ENCODE results near the gene B3GAT3.
"Not testable (repeated sequence)": the region's sequence is repeated elsewhere in the genome, so short reads cannot be mapped to it uniquely, and the experiment has no call there.

B3GAT3 gene

DNA sequence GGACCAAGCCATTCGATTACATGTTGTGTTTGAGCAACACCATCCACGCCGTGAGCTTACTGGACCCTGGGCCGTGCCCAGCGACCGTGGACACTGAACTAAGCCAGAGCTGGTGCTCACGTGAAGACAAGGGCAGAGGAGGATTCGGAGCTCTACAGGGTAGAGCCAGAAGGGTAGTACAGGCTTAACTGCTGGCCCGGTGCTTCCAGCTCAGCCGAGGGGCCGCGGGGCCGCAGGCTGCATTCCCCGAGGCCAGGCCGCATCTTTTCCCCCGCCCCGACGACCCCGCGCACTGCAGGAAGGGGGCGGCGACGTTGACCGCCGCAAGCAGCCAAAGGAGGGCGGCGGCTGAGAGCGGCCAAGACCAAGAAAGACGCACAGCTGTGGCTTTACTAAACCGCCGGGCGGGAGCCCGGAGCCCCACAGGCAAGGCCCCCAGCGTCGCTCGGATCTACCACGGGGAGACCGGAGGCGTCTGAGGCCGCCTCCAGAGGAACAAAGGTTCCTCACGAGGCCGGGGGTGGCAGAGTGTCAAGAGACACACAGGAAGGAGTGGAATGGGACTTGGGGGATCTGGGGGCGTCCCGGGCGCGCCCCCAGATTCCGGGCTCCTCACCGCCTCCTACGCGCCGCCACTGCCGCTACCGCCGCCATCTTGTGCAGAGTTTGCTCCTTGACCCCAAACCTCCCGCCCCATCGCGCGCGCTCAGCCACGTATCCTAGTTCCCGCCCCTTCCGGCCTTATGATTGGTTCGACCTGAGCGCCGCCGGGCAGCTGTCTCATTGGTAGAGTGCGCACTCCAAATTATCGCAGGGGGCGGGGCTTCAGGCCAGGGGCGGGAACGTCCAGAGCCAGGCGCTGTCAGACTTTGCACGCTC is 24.4 kb upstream of the B3GAT3 start, which contains the start of gene GANAB:
Gene GANAB (minus strand): TSS at position 668 of the 879 bp plus-strand sequence. CDS start 14 bp downstream, at position 654.
- peak; percentile 100 for DNase-seq

DNA sequence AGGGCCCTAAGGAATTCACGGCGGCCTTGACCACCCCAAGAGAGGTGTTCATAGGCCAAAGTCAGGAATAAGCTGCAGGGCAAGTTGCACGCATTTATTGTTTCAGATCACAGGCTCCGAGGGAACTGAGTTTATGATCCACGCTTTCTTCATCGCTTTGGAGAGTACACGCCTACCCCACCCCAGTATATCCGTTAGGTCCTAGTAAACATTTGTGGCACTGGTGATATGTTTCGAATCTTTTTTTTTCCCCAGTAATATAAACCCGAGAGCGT is 23.8 kb upstream of the B3GAT3 start:
- no peak for DNase-seq

- DNase-seq: no peak
Measured at GRCh38 chr11:62644220-62644619, 22.4 kb upstream of the B3GAT3 start.

- DNase-seq: no peak
Measured at GRCh38 chr11:62632492-62632891, 10.7 kb upstream of the B3GAT3 start.

DNA sequence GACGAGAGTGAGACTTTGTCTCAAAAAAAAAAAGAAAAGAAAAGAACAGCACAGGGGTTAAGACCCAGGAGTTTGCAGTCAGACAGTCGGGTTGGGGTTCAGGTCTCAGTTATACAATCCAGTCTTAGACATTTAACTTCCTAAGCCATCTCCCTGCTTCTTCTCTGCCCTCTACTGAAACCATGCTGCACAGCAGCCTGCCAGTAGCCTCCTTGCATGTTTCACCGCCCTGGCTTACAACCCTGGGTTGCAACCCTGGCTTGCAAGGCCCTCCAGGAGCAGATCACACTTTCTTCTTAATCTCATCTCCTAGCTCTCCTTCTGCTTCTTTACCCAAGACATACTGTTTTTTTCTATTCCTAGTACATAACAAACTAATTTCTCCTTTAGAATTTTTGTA is 5.9 kb upstream of the B3GAT3 start:
- DNase-seq: no peak

GRCh38 chr11:62622476-62623089 is 797 bp upstream of the B3GAT3 start:
- no peak for DNase-seq

- DNase-seq: no peak
Measured at GRCh38 chr11:62621027-62621566, 689 bp downstream of the B3GAT3 start.

GRCh38 chr11:62616957-62617356 is 4.8 kb downstream of the B3GAT3 start:
- not testable (repeated sequence) for DNase-seq

- no peak for DNase-seq
Measured at GRCh38 chr11:62615521-62615920, 6.3 kb downstream of the B3GAT3 start.

DNA sequence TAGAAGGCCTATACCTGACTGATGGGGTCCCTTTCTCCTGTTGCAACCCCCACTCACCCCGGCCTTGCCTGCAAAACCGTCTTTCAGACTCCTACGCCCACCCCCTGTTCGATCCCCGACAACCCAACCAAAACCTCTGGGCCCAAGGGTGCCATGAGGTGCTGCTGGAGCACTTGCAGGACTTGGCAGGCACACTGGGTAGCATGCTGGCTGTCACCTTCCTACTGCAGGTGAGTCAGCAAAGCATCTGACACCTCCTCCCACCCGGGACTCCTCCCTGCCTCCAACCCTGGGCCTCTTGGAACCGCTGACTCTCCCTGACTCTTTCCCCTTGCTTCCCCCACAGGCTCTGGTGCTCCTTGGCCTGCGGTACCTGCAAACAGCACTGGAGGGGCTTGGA is 7.5 kb downstream of the B3GAT3 start:
- no peak for DNase-seq

DNA sequence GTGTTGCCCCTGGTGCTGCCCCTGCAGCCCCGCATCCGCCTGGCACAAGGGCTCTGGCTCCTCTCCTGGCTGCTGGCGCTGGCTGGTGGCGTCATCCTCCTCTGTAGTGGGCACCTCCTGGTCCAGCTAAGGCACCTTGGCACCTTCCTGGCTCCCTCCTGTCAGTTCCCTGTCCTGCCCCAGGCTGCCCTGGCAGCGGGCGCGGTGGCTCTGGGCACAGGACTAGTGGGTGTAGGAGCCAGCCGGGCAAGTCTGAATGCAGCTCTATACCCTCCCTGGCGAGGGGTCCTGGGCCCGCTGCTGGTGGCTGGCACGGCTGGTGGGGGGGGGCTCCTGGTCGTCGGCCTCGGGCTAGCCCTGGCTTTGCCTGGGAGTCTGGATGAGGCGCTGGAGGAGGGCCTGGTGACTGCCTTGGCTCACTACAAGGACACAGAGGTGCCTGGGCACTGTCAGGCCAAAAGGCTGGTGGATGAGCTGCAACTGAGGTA is 8.5 kb downstream of the B3GAT3 start:
- no peak for DNase-seq

GRCh38 chr11:62612366-62613290 is 9.2 kb downstream of the B3GAT3 start, which contains the start of the genes EML3 and ROM1:
Gene EML3 (minus strand): TSS chr11:62612775. CDS start chr11:62612457, 318 bp downstream.
Gene ROM1 (plus strand): TSS chr11:62613257. CDS start chr11:62613282, 25 bp downstream.
- peak; percentile 53 for DNase-seq

DNA sequence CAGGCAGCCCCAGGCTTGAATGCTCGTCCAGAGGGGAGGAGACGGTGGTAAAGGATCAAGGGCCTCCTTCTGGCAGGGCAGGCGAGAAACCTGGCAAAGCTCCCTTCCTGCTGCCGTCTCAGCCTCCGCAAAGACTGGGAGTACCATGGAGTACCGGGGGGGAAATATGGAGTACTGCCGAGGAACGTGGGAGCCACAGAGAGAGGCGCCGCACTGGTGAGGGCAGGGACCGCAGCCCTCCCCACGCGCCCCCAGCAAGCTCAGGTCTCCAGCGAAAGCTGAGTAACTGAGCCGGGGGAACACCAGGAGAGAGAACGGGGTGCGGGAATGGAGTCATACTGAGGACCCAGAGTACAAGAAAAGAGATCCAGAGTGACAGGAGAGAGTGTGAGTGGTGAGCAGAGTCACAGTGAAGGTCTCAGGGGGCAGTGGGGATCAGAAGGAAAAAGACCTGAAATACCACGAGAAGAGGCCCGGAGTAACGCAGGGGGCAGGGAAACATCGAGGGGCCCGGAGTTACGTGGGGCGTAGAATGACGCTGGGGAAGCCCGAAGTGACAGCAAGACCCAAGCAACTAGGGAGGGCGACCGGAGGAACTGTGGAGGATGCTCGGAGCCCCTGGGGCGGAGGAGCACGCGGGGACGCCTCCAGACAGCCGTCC is 10.0 kb downstream of the B3GAT3 start:
- DNase-seq: no peak

DNA sequence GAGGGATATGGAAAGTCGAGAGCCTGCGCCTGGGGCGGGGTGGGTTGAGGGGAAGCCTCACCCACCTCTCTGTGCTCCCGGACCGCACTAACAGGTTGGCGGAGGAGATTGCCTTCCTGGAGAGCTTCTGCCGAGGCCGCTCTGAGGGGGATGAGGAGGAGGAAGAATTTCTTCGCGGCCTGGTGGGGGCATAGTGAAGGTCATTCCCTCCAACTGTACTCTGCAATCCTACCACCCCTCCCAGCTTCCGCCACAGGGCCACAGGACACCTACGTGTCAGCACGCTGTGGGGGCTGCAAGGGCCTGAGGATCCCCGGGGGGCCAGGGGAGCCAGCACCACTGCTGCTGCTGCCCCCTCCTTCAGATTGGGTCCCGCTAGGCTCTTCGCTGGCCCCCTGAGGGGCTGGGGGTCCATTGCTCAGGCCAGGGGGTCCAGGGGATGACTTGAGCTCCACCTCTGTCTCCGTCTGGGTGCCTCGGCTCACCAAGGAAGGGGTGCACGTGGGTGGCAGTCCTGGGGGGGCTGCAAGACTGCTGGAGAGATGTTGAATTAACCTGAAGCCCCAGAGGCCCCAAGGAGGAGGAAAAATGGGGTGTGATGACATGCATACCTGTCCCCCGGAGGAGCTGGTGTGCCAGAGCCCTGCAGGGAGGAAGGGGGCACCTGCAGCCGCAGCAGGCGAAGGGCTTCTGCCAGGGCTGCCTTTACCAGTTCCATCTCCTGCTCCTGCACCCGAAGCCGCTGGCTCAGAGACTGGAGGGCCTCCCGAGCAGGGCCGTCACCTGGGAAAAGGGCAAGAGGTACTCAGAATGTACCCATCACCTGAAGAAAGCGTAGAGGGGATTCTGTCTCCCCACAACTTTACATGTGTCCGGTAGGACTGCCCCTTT is 10.7 kb downstream of the B3GAT3 start:
- DNase-seq: no peak

DNA sequence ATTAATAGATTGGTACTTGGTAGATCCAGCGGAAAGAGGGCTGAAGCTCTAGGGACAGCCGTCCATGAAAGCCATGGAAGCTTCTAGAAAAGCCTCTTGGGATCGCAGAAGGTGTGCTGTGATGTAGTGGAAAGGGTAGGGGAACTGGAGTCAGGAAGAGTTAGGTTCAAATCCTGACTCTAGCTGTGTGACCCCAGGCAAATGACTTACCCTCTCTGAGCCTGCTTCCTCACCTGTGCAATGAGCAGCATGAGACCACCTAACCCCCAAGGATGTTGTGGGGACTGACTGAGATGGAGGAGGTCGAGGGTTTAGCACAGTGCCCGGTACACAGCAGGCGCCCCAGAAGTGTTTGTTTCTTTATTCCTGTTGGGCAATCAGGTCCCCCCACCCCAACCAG is 11.4 kb downstream of the B3GAT3 start:
- no peak for DNase-seq

- DNase-seq: no peak
Measured at GRCh38 chr11:62608776-62609175, 13.0 kb downstream of the B3GAT3 start.

GRCh38 chr11:62607714-62608113 is 14.1 kb downstream of the B3GAT3 start:
- no peak for DNase-seq

DNA sequence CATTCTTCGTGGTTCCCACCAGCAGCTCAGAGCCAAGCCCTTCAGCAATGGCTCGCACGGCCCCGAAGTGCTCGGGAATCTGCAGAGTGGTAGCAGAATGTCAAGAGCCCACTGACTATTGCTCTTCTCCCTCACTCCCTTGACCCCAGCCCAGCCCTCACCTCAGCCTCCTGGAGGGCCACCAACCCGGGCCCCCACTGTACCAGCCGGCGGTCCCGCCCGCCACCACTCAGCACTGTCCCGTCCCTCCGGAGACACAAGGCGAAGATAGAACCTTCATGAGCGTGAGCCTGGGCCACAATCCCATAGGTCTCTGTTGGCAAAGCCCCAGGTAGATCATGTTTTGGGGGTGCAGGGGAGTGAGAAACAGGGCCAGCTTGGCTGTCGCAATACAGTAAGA is 15.9 kb downstream of the B3GAT3 start:
- no peak for DNase-seq

DNA sequence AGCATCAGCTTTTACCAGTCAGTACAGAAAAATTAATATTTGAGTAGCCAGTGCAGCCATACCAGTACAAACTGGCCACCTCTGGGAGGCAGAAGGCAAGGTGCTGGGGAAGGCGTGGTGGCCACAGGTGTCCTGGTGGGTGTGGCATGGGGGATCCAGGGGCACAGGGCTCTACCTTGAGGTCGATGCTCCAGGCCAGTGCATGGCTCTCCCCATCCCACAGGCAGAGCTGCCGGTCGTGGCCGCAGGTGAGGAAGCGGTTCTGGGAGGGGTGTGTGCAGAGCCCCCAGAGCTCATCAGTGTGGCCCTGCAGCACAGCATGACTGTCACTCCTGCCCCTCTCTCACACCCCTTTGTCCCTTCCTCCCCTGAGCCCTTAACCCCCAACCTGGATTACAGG is 16.3 kb downstream of the B3GAT3 start:
- DNase-seq: no peak

GRCh38 chr11:62604460-62605120 is 17.2 kb downstream of the B3GAT3 start:
- DNase-seq: no peak

Measured in COR-L47 (cell line).